ENCODE data around the gene LRRC56. TPM values are rescaled to one million over a fixed set of nuclear protein-coding genes. Genes with fewer than 3 reads are reported as not detected.

LRRC56 gene
- total RNA-seq, 2 donors from 2014 or later = 1.9 to 9.1 TPM

GRCh38 chr11:551131-551530 lies 13.8 kb downstream of the LRRC56 start:
- H3K27me3 ChIP-seq (replicated peaks; ENCODE audit: insufficient read depth) = no peaks in the 10 kb centered on the region
- intact Hi-C loops (cut with DNase I) = no loop called here
- DNase-seq (ENCODE audit: low spot score) = no peak
- no peak overlapping the region for H3K27ac ChIP-seq
- H3K9me3 ChIP-seq = no peaks in the 10 kb centered on the region
- no peaks in the 10 kb centered on the region for H3K36me3 ChIP-seq
- WGBS = 85% methylated on average over 15 of the region's 16 CpGs
- H3K4me1 ChIP-seq (replicated peaks) = peaks cover 12% of the 10 kb centered on the region
- no peak overlapping the region for H3K4me3 ChIP-seq
- TF ChIP-seq POLR2A (IDR thresholded peaks at IDR 0.05) = no peak

- DNase-seq (ENCODE audit: low spot score) = no peak
- WGBS = 82% methylated on average over 10 of the region's 12 CpGs
- no peak overlapping the region for H3K27ac ChIP-seq
- H3K9me3 ChIP-seq = no peaks in the 10 kb centered on the region
- no peak overlapping the region for H3K4me3 ChIP-seq
- no peak for TF ChIP-seq POLR2AphosphoS5 (IDR thresholded peaks at IDR 0.05)
- no peak for TF ChIP-seq POLR2A (IDR thresholded peaks at IDR 0.05)
- TF ChIP-seq CTCF (IDR thresholded peaks at IDR 0.05) = no peak
- intact Hi-C loops (cut with DNase I) = no loop called here
- peaks cover 12% of the 10 kb centered on the region for H3K4me1 ChIP-seq (replicated peaks)
- H3K27me3 ChIP-seq (replicated peaks; ENCODE audit: insufficient read depth) = no peaks in the 10 kb centered on the region
- no peaks in the 10 kb centered on the region for H3K36me3 ChIP-seq
Observed at GRCh38 chr11:551596-551995, 14.3 kb downstream of the LRRC56 start.

GRCh38 chr11:553083-553987 lies 16.0 kb downstream of the LRRC56 start:
- no peaks in the 10 kb centered on the region for H3K27me3 ChIP-seq (replicated peaks; ENCODE audit: insufficient read depth)
- TF ChIP-seq CTCF (IDR thresholded peaks at IDR 0.05) = no peak
- TF ChIP-seq POLR2AphosphoS5 (IDR thresholded peaks at IDR 0.05) = no peak
- TF ChIP-seq POLR2A (IDR thresholded peaks at IDR 0.05) = no peak
- H3K4me3 ChIP-seq = no peak overlapping the region
- 87% methylated on average over 23 of the region's 27 CpGs for WGBS
- no peaks in the 10 kb centered on the region for H3K9me3 ChIP-seq
- intact Hi-C loops (cut with DNase I) = no loop called here
- H3K27ac ChIP-seq = no peak overlapping the region
- DNase-seq (ENCODE audit: low spot score) = no peak
- peaks cover 12% of the 10 kb centered on the region for H3K4me1 ChIP-seq (replicated peaks)
- H3K36me3 ChIP-seq = no peaks in the 10 kb centered on the region

- Histone ChIP-seq H3K9me3 (no peaks in the 10 kb centered on the region), H3K27me3 (replicated peaks; ENCODE audit: insufficient read depth) (no peaks in the 10 kb centered on the region), H3K36me3 (no peaks in the 10 kb centered on the region), H3K27ac (no peak overlapping the region), H3K4me3 (no peak overlapping the region), H3K4me1 (replicated peaks) (peaks cover 12% of the 10 kb centered on the region)
- intact Hi-C loops (cut with DNase I) = no loop called here
- 62% methylated on average over 11 of the region's 11 CpGs for WGBS
- DNase-seq (ENCODE audit: low spot score) = no peak
- no peak for TF ChIP-seq CTCF (IDR thresholded peaks at IDR 0.05)
- no peak for TF ChIP-seq POLR2AphosphoS5 (IDR thresholded peaks at IDR 0.05)
- TF ChIP-seq POLR2A (IDR thresholded peaks at IDR 0.05) = no peak
Observed at GRCh38 chr11:553988-554340, 16.6 kb downstream of the LRRC56 start.

GRCh38 chr11:554428-555226 lies 17.3 kb downstream of the LRRC56 start:
- H3K27me3 ChIP-seq (replicated peaks; ENCODE audit: insufficient read depth) = no peaks in the 10 kb centered on the region

More at GRCh38 chr11:554428-555226, 17.3 kb downstream of the LRRC56 start:
- peaks cover 12% of the 10 kb centered on the region for H3K4me1 ChIP-seq (replicated peaks)
- peak; percentile 38 to 80 (median 74) for TF ChIP-seq CTCF (IDR thresholded peaks at IDR 0.05)
- TF ChIP-seq POLR2A (IDR thresholded peaks at IDR 0.05) = no peak
- peak; percentile 44 for TF ChIP-seq POLR2AphosphoS5 (IDR thresholded peaks at IDR 0.05)
- intact Hi-C loops (cut with DNase I) = no loop called here
- H3K27ac ChIP-seq = peak overlapping the region in 1 of 2 donors; percentile 30
- DNase-seq (ENCODE audit: low spot score) = peak; percentile 73
- WGBS = 9% methylated on average over 41 of the region's 60 CpGs
- peak overlapping the region; percentile 28 to 45 for H3K4me3 ChIP-seq
- no peaks in the 10 kb centered on the region for H3K36me3 ChIP-seq
- no peaks in the 10 kb centered on the region for H3K9me3 ChIP-seq
